ENCODE data around the gene ELP5. TPM values are rescaled to one million over a fixed set of nuclear protein-coding genes. Genes with fewer than 3 reads are reported as not detected.
A peak's percentile ranks its signal among the peaks of the same experiment; 100 is the strongest.

Gene ELP5
- total and polyA plus RNA-seq, 2 donors (not counting 1 experiment from before 2014, with no cell fraction given), result 22.6 to 33.2 TPM

DNA sequence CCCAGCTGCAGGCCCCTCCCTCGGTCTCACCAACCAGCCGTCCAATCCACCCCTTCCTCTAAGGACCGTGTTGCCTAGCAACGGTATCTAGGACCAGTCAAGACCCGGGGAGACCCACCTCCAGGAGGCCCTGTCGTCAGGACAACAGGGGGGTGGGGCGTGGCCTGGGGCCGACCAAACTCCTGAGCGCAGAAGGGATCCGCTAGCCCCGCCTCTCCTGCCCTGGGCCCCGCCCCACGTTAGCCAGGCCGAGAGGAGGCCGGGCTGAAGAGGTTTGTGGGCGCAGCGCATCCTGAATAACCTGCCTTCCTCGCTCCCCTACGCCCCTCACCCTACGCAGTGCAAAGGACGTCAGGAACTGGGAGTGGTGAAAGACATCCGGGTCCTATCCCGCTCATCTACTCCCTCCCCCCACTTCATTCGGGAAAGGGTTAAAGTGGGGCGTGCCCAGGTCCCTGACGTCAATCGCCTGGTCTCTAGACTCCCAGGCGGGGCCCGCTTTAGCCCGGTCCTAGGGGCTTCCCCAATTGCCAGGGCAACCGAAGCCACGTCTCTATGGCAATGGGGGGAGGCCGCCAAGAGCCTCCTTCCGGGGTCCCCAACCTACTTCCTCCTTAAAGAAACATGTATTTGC, 47.1 kb upstream of the ELP5 start:
- TF ChIP-seq EZH2 (IDR thresholded peaks at IDR 0.05; ENCODE audit: low read length, missing control alignments), result no peak
- TF ChIP-seq, protein P1, sequence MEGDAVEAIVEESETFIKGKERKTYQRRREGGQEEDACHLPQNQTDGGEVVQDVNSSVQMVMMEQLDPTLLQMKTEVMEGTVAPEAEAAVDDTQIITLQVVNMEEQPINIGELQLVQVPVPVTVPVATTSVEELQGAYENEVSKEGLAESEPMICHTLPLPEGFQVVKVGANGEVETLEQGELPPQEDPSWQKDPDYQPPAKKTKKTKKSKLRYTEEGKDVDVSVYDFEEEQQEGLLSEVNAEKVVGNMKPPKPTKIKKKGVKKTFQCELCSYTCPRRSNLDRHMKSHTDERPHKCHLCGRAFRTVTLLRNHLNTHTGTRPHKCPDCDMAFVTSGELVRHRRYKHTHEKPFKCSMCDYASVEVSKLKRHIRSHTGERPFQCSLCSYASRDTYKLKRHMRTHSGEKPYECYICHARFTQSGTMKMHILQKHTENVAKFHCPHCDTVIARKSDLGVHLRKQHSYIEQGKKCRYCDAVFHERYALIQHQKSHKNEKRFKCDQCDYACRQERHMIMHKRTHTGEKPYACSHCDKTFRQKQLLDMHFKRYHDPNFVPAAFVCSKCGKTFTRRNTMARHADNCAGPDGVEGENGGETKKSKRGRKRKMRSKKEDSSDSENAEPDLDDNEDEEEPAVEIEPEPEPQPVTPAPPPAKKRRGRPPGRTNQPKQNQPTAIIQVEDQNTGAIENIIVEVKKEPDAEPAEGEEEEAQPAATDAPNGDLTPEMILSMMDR (conservative IDR thresholded peaks at IDR 0.05 in 1 of 2, IDR thresholded peaks at IDR 0.05 in 1 of 2; ENCODE audit: low read depth in 1 of 2, low read length in 2 of 2), result no peak
- peak; percentile 79 to 85 for DNase-seq (ENCODE audit: low read depth in 2 of 2)
- H3K4me2 ChIP-seq (ENCODE audit: extremely low read depth, insufficient read depth, low read length), result peak overlapping the region; percentile 77
- peak overlapping the region; percentile 86 for H3K9ac ChIP-seq (ENCODE audit: insufficient read depth, low read length)
- no peaks in the 10 kb centered on the region for H3K27me3 ChIP-seq (ENCODE audit: control insufficient read depth, insufficient read depth, low read length)
- H3K36me3 ChIP-seq (ENCODE audit: control insufficient read depth, insufficient read depth, low read length), result peaks cover 12% of the 10 kb centered on the region
- H3K9me3 ChIP-seq (ENCODE audit: control insufficient read depth, insufficient read depth, low read depth, low read length), result no peaks in the 10 kb centered on the region
- peak overlapping the region; percentile 85 for H2AFZ ChIP-seq (ENCODE audit: low read length)
- H3K4me3 ChIP-seq (replicated peaks in 1 of 4; ENCODE audit: control extremely low read depth in 1 of 4, insufficient read depth in 1 of 4, low read depth in 3 of 4, low read length in 4 of 4), result peak overlapping the region; percentile 45 to 61 (median 48)
- H3K4me1 ChIP-seq (ENCODE audit: control insufficient read depth, extremely low read depth, insufficient read depth, low read length), result peaks cover 5% of the 10 kb centered on the region
- peak overlapping the region; percentile 82 for H3K27ac ChIP-seq (ENCODE audit: insufficient read depth, low read length)
- H3K79me2 ChIP-seq (ENCODE audit: control insufficient read depth, insufficient read depth, low read length), result peaks cover 3% of the 10 kb centered on the region
- H4K20me1 ChIP-seq (ENCODE audit: control insufficient read depth, extremely low read depth, insufficient read depth, low read length), result no peaks in the 10 kb centered on the region

DNA sequence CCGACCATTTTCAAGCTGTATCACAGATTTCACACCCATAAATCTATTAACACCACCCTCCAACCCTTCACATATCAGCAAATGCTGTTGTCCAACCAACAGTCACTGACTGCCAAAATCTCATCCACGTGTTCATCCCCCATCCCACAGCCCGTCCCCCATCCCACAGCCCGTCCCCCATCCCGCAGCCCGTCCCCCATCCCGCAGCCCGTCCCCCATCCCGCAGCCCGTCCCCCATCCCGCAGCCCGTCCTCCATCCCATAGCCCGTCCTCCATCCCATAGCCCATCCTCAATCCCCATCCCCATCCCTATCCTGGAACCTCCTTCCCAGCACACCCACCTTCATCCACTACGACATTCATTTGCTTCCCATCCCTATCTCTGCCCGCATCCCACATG, 46.5 kb upstream of the ELP5 start:
- H3K4me3 ChIP-seq (replicated peaks in 1 of 4; ENCODE audit: control extremely low read depth in 1 of 4, insufficient read depth in 1 of 4, low read depth in 3 of 4, low read length in 4 of 4), result peak overlapping the region in 3 of 4 experiments; percentile 45 to 61 (median 45)
- TF ChIP-seq, protein P1 (conservative IDR thresholded peaks at IDR 0.05 in 1 of 2, IDR thresholded peaks at IDR 0.05 in 1 of 2; ENCODE audit: low read depth in 1 of 2, low read length in 2 of 2), result no peak
- TF ChIP-seq EZH2 (IDR thresholded peaks at IDR 0.05; ENCODE audit: low read length, missing control alignments), result no peak
- peaks cover 5% of the 10 kb centered on the region for H3K4me1 ChIP-seq (ENCODE audit: control insufficient read depth, extremely low read depth, insufficient read depth, low read length)
- H3K27ac ChIP-seq (ENCODE audit: insufficient read depth, low read length), result peak overlapping the region; percentile 82
- DNase-seq (ENCODE audit: low read depth in 2 of 2), result no peak
- peak overlapping the region; percentile 86 for H3K9ac ChIP-seq (ENCODE audit: insufficient read depth, low read length)
- peaks cover 3% of the 10 kb centered on the region for H3K79me2 ChIP-seq (ENCODE audit: control insufficient read depth, insufficient read depth, low read length)
- H3K4me2 ChIP-seq (ENCODE audit: extremely low read depth, insufficient read depth, low read length), result peak overlapping the region; percentile 77
- peaks cover 12% of the 10 kb centered on the region for H3K36me3 ChIP-seq (ENCODE audit: control insufficient read depth, insufficient read depth, low read length)
- H4K20me1 ChIP-seq (ENCODE audit: control insufficient read depth, extremely low read depth, insufficient read depth, low read length), result no peaks in the 10 kb centered on the region
- no peaks in the 10 kb centered on the region for H3K27me3 ChIP-seq (ENCODE audit: control insufficient read depth, insufficient read depth, low read length)
- H2AFZ ChIP-seq (ENCODE audit: low read length), result no peak overlapping the region
- no peaks in the 10 kb centered on the region for H3K9me3 ChIP-seq (ENCODE audit: control insufficient read depth, insufficient read depth, low read depth, low read length)

GRCh38 chr17:7207120-7208001, 44.7 kb upstream of the ELP5 start:
- no peak overlapping the region for H3K9ac ChIP-seq (ENCODE audit: insufficient read depth, low read length)

More at GRCh38 chr17:7207120-7208001, 44.7 kb upstream of the ELP5 start:
- no peak overlapping the region for H2AFZ ChIP-seq (ENCODE audit: low read length)
- TF ChIP-seq, protein P1 (conservative IDR thresholded peaks at IDR 0.05 in 1 of 2, IDR thresholded peaks at IDR 0.05 in 1 of 2; ENCODE audit: low read depth in 1 of 2, low read length in 2 of 2), result no peak
- no peak for TF ChIP-seq EZH2 (IDR thresholded peaks at IDR 0.05; ENCODE audit: low read length, missing control alignments)
- H3K79me2 ChIP-seq (ENCODE audit: control insufficient read depth, insufficient read depth, low read length), result peaks cover 12% of the 10 kb centered on the region
- no peaks in the 10 kb centered on the region for H3K9me3 ChIP-seq (ENCODE audit: control insufficient read depth, insufficient read depth, low read depth, low read length)
- H4K20me1 ChIP-seq (ENCODE audit: control insufficient read depth, extremely low read depth, insufficient read depth, low read length), result no peaks in the 10 kb centered on the region
- H3K27ac ChIP-seq (ENCODE audit: insufficient read depth, low read length), result peak overlapping the region; percentile 9
- H3K27me3 ChIP-seq (ENCODE audit: control insufficient read depth, insufficient read depth, low read length), result no peaks in the 10 kb centered on the region
- H3K4me2 ChIP-seq (ENCODE audit: extremely low read depth, insufficient read depth, low read length), result peak overlapping the region; percentile 37
- H3K36me3 ChIP-seq (ENCODE audit: control insufficient read depth, insufficient read depth, low read length), result peaks cover 10% of the 10 kb centered on the region
- H3K4me1 ChIP-seq (ENCODE audit: control insufficient read depth, extremely low read depth, insufficient read depth, low read length), result peaks cover 5% of the 10 kb centered on the region
- no peak overlapping the region for H3K4me3 ChIP-seq (replicated peaks in 1 of 4; ENCODE audit: control extremely low read depth in 1 of 4, insufficient read depth in 1 of 4, low read depth in 3 of 4, low read length in 4 of 4)
- peak in 1 of 2 donors; percentile 25 for DNase-seq (ENCODE audit: low read depth in 2 of 2)

Data from fibroblast of lung (primary cell).